HEK293T (cell line): Measurements from ENCODE around the gene COL5A1.

Experiments
- ARNT ChIP-seq: fragments of 450-650 bp; IDR thresholded peaks from 2 replicates; pipeline ENCODE4 v1.6.1; 2017; ENCODE audit warnings: mild to moderate bottlenecking
- BHLHE40 ChIP-seq: fragments of 450-650 bp; IDR thresholded peaks from 2 replicates; pipeline ENCODE4 v1.6.1; 2016; ENCODE audit warnings: mild to moderate bottlenecking, moderate library complexity, borderline replicate concordance
- ELF4 ChIP-seq: fragments of 450-650 bp; IDR thresholded peaks from 2 replicates; pipeline ENCODE4 v1.6.1; 2017; ENCODE audit warnings: antibody characterized with exemption
- FOXM1 ChIP-seq: fragments of 450-650 bp; IDR thresholded peaks from 2 replicates; pipeline ENCODE4 v1.6.1; 2017; ENCODE audit warnings: mild to moderate bottlenecking, borderline replicate concordance
- HDGF ChIP-seq: fragments of 450-650 bp; IDR thresholded peaks from 2 replicates; pipeline ENCODE4 v1.6.1; 2017; ENCODE audit warnings: antibody characterized with exemption, borderline replicate concordance
- LEF1 ChIP-seq: fragments of 450-650 bp; IDR thresholded peaks from 2 replicates; pipeline ENCODE4 v1.6.1; 2017; ENCODE audit warnings: mild to moderate bottlenecking, borderline replicate concordance
- NFRKB ChIP-seq: fragments of 450-650 bp; IDR thresholded peaks from 2 replicates; pipeline ENCODE4 v1.6.1; 2016; ENCODE audit warnings: mild to moderate bottlenecking, moderate library complexity
- PKNOX1 ChIP-seq: fragments of 450-650 bp; IDR thresholded peaks from 2 replicates; pipeline ENCODE4 v1.6.1; 2016
- SP1 ChIP-seq: fragments of 450-650 bp; IDR thresholded peaks from 2 replicates; pipeline ENCODE4 v1.6.1; 2017
- SUZ12 ChIP-seq: fragments of 450-650 bp; IDR thresholded peaks from 2 replicates; pipeline ENCODE4 v1.6.1; 2016; ENCODE audit warnings: mild to moderate bottlenecking

GRCh38 chr9:134635351-134636148 lies 6.1 kb upstream of the COL5A1 start:
- TF ChIP-seq ARNT: no peak
- TF ChIP-seq FOXM1: no peak
- TF ChIP-seq LEF1: no peak
- no peak for TF ChIP-seq ELF4
- no peak for TF ChIP-seq NFRKB
- no peak for TF ChIP-seq HDGF
- no peak for TF ChIP-seq SP1
- TF ChIP-seq SUZ12: no peak
- TF ChIP-seq PKNOX1: no peak
- no peak for TF ChIP-seq BHLHE40
